ENCODE results near the gene MAST4. TPM values are rescaled to one million over a fixed set of nuclear protein-coding genes. Genes with fewer than 3 reads are reported as not detected.

The MAST4 gene
- total RNA-seq, 2 donors from 2014 or later, result 36.8 to 45.7 TPM

GRCh38 chr5:66720780-66721179 lies 124.6 kb downstream of the MAST4 start:
- DNase-seq (ENCODE audit: low spot score), result no peak
- TF ChIP-seq POLR2A (IDR thresholded peaks at IDR 0.05), result no peak
- no peak for TF ChIP-seq CTCF (IDR thresholded peaks at IDR 0.05)
- TF ChIP-seq POLR2AphosphoS5 (IDR thresholded peaks at IDR 0.05), result no peak
- no peak overlapping the region for H3K4me3 ChIP-seq
- no peaks in the 10 kb centered on the region for H3K9me3 ChIP-seq
- H3K36me3 ChIP-seq, result no peaks in the 10 kb centered on the region
- intact Hi-C loops (cut with DNase I), result no loop called here
- H3K27ac ChIP-seq, result no peak overlapping the region
- H3K27me3 ChIP-seq (replicated peaks; ENCODE audit: insufficient read depth), result no peaks in the 10 kb centered on the region
- no peaks in the 10 kb centered on the region for H3K4me1 ChIP-seq (replicated peaks)
- WGBS, result 63% methylated on average over 5 of the region's 5 CpGs

GRCh38 chr5:66722686-66723085 lies 126.5 kb downstream of the MAST4 start:
- Histone ChIP-seq H3K27ac (no peak overlapping the region), H3K27me3 (replicated peaks; ENCODE audit: insufficient read depth) (no peaks in the 10 kb centered on the region), H3K4me3 (no peak overlapping the region), H3K9me3 (no peaks in the 10 kb centered on the region), H3K36me3 (no peaks in the 10 kb centered on the region), H3K4me1 (replicated peaks) (no peaks in the 10 kb centered on the region)
- intact Hi-C loops (cut with DNase I), result no loop called here
- TF ChIP-seq POLR2AphosphoS5 (IDR thresholded peaks at IDR 0.05) (no peak), POLR2A (IDR thresholded peaks at IDR 0.05) (no peak), CTCF (IDR thresholded peaks at IDR 0.05) (no peak)
- WGBS, result 78% methylated on average over 4 of the region's 4 CpGs
- no peak for DNase-seq (ENCODE audit: low spot score)

- H3K9me3 ChIP-seq, result no peaks in the 10 kb centered on the region
- no peaks in the 10 kb centered on the region for H3K36me3 ChIP-seq
- H3K27me3 ChIP-seq (replicated peaks; ENCODE audit: insufficient read depth), result no peaks in the 10 kb centered on the region
- no peak overlapping the region for H3K27ac ChIP-seq
- TF ChIP-seq POLR2A (IDR thresholded peaks at IDR 0.05) (no peak), CTCF (IDR thresholded peaks at IDR 0.05) (no peak), POLR2AphosphoS5 (IDR thresholded peaks at IDR 0.05) (no peak)
- no peaks in the 10 kb centered on the region for H3K4me1 ChIP-seq (replicated peaks)
- no peak overlapping the region for H3K4me3 ChIP-seq
- WGBS, result 96% methylated on average over 2 of the region's 2 CpGs
- intact Hi-C loops (cut with DNase I), result no loop called here
- DNase-seq (ENCODE audit: low spot score), result no peak
Measured at GRCh38 chr5:66724349-66725139, 128.4 kb downstream of the MAST4 start.

- TF ChIP-seq POLR2A (IDR thresholded peaks at IDR 0.05) (no peak), POLR2AphosphoS5 (IDR thresholded peaks at IDR 0.05) (no peak), CTCF (IDR thresholded peaks at IDR 0.05) (no peak)
- H3K36me3 ChIP-seq, result no peaks in the 10 kb centered on the region
- intact Hi-C loops (cut with DNase I), result no loop called here
Measured at GRCh38 chr5:66727630-66728029, 131.4 kb downstream of the MAST4 start.

GRCh38 chr5:66728049-66728448 lies 131.9 kb downstream of the MAST4 start:
- intact Hi-C loops (cut with DNase I), result no loop called here
- no peaks in the 10 kb centered on the region for H3K27me3 ChIP-seq (replicated peaks; ENCODE audit: insufficient read depth)
- H3K4me3 ChIP-seq, result no peak overlapping the region
- no peaks in the 10 kb centered on the region for H3K4me1 ChIP-seq (replicated peaks)
- H3K9me3 ChIP-seq, result no peaks in the 10 kb centered on the region
- H3K36me3 ChIP-seq, result no peaks in the 10 kb centered on the region
- no peak for DNase-seq (ENCODE audit: low spot score)
- TF ChIP-seq POLR2AphosphoS5 (IDR thresholded peaks at IDR 0.05) (no peak), CTCF (IDR thresholded peaks at IDR 0.05) (no peak), POLR2A (IDR thresholded peaks at IDR 0.05) (no peak)
- no peak overlapping the region for H3K27ac ChIP-seq
- 97% methylated on average over 1 of the region's 1 CpG for WGBS

More at GRCh38 chr5:66727630-66728029, 131.4 kb downstream of the MAST4 start:
- Histone ChIP-seq H3K9me3 (no peaks in the 10 kb centered on the region), H3K4me1 (replicated peaks) (no peaks in the 10 kb centered on the region), H3K4me3 (no peak overlapping the region), H3K27me3 (replicated peaks; ENCODE audit: insufficient read depth) (no peaks in the 10 kb centered on the region), H3K27ac (no peak overlapping the region)
- DNase-seq (ENCODE audit: low spot score), result no peak
- 80% methylated on average over 2 of the region's 2 CpGs for WGBS
